ENCODE measurements around the gene RCAN1.

DNA sequence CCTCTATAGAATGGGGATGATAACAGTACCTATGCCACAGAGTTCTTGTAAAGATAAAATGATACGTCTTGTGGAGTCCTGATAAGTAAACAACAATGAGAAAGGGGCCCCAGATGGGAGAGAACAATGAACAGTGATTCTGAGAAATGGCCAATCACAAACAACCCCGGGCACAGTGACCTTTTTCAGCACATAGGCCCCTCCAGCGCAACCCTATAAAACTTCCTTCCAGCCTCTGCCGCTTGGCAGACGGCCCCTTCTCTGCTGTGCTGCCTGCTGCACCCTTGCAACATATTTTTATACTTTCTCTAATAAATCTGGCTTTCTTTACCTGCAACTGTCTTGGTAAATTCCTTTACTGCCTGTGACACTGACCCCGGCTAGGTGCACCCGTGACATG is 8.9 kb downstream of the RCAN1 start:
- TF ChIP-seq, protein P1, sequence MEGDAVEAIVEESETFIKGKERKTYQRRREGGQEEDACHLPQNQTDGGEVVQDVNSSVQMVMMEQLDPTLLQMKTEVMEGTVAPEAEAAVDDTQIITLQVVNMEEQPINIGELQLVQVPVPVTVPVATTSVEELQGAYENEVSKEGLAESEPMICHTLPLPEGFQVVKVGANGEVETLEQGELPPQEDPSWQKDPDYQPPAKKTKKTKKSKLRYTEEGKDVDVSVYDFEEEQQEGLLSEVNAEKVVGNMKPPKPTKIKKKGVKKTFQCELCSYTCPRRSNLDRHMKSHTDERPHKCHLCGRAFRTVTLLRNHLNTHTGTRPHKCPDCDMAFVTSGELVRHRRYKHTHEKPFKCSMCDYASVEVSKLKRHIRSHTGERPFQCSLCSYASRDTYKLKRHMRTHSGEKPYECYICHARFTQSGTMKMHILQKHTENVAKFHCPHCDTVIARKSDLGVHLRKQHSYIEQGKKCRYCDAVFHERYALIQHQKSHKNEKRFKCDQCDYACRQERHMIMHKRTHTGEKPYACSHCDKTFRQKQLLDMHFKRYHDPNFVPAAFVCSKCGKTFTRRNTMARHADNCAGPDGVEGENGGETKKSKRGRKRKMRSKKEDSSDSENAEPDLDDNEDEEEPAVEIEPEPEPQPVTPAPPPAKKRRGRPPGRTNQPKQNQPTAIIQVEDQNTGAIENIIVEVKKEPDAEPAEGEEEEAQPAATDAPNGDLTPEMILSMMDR (IDR thresholded peaks at IDR 0.05 in 8 of 11, conservative IDR thresholded peaks at IDR 0.05 in 3 of 11): no peak
- no peak for TF ChIP-seq POLR2AphosphoS5 (IDR thresholded peaks at IDR 0.05)
